PC-9 (cell line): ENCODE results near the gene COL13A1.

Experiments used
- CTCF ChIP-seq: fragments of 200-600 bp; sonication (generic); conservative IDR thresholded peaks from 2 replicates; pipeline ENCODE4 v1.6.1; 2017; ENCODE audit warnings: mixed run types, antibody characterized with exemption, mild to moderate bottlenecking, moderate library complexity
- EZH2 ChIP-seq: fragments of 200-600 bp; sonication (generic); IDR thresholded peaks from 2 replicates; pipeline ENCODE4 v1.8.0; 2017; ENCODE audit warnings: antibody characterized with exemption, low read depth

DNA sequence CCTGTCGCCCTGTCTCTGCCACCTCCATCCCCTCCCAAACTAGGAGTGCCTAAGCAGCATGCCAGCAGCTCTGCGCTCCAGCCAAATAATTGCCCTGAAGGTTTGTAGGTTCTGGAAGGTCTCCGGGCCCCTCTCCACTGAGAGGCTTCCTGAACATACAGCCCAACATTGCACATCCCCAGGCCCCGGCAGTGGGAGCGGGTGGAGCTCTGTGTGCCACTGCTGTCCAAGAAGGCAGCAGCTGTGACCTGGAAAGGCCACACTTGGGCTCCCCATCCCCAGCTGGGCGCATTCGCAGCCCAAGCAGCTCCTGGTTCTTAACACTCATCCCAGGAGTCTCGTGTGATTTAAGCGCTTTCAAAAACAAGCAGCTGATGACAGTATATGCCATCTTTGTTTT, 95.7 kb downstream of the COL13A1 start:
- no peak for TF ChIP-seq EZH2
- no peak for TF ChIP-seq CTCF
